HG03025 (cell line): ENCODE measurements around the gene SMURF1.

ENCODE experiments used
- ATAC-seq: cut with Tn5 transposase; IDR thresholded peaks from one replicate; pipeline ENCODE4 v1.9.1; 2021; ENCODE audit warnings: mild to moderate bottlenecking, moderate library complexity; ENCODE audit not compliant: unreplicated experiment, low FRiP score

The SMURF1 gene

GRCh38 chr7:98995523-98996149 is 148.3 kb downstream of the SMURF1 start:
- no peak for ATAC-seq

GRCh38 chr7:98995111-98995510 is 148.8 kb downstream of the SMURF1 start:
- no peak for ATAC-seq

GRCh38 chr7:98994046-98994944 is 149.6 kb downstream of the SMURF1 start:
- ATAC-seq: no peak

- ATAC-seq: no peak
Observed at GRCh38 chr7:98993024-98993897, 150.6 kb downstream of the SMURF1 start.

GRCh38 chr7:98992076-98992475 is 151.8 kb downstream of the SMURF1 start:
- no peak for ATAC-seq

GRCh38 chr7:98991141-98991540 is 152.8 kb downstream of the SMURF1 start:
- ATAC-seq: no peak

- no peak for ATAC-seq
Observed at GRCh38 chr7:98990356-98990755, 153.6 kb downstream of the SMURF1 start.

GRCh38 chr7:98988641-98989040 is 155.3 kb downstream of the SMURF1 start:
- ATAC-seq: no peak

- ATAC-seq: no peak
Observed at GRCh38 chr7:98985945-98986344, 158.0 kb downstream of the SMURF1 start.

- no peak for ATAC-seq
Observed at GRCh38 chr7:98985406-98985805, 158.5 kb downstream of the SMURF1 start.

- no peak for ATAC-seq
Observed at GRCh38 chr7:98984126-98984525, 159.8 kb downstream of the SMURF1 start.

- ATAC-seq: no peak
Observed at GRCh38 chr7:98982686-98983085, 161.2 kb downstream of the SMURF1 start.

GRCh38 chr7:98981701-98982100 is 162.2 kb downstream of the SMURF1 start:
- ATAC-seq: no peak

- no peak for ATAC-seq
Observed at GRCh38 chr7:98978672-98979071, 165.2 kb downstream of the SMURF1 start.
